GM15510 (cell line): ENCODE data around the gene ST6GALNAC3.

ENCODE experiments used
- POLR2A ChIP-seq: IDR thresholded peaks from 3 replicates; pipeline ENCODE4 v1.6.1; 2011; ENCODE audit warnings: borderline replicate concordance; ENCODE audit not compliant: insufficient read length; ENCODE audit errors: extremely low read depth

The ST6GALNAC3 gene

GRCh38 chr1:76601465-76601864, 526.9 kb downstream of the ST6GALNAC3 start:
- no peak for TF ChIP-seq POLR2A

- TF ChIP-seq POLR2A: no peak
These were observed 533.2 kb downstream of the ST6GALNAC3 start for GRCh38 chr1:76607717-76608116.

- no peak for TF ChIP-seq POLR2A
These were observed 537.4 kb downstream of the ST6GALNAC3 start for GRCh38 chr1:76611770-76612445.

- no peak for TF ChIP-seq POLR2A
These were observed 539.3 kb downstream of the ST6GALNAC3 start for GRCh38 chr1:76613886-76614285.

- no peak for TF ChIP-seq POLR2A
These were observed 540.9 kb downstream of the ST6GALNAC3 start for GRCh38 chr1:76615253-76616035.

GRCh38 chr1:76620371-76620770, 545.8 kb downstream of the ST6GALNAC3 start:
- no peak for TF ChIP-seq POLR2A

- no peak for TF ChIP-seq POLR2A
These were observed 548.4 kb downstream of the ST6GALNAC3 start for GRCh38 chr1:76622774-76623528.

GRCh38 chr1:76625886-76626678, 551.5 kb downstream of the ST6GALNAC3 start:
- TF ChIP-seq POLR2A: no peak

GRCh38 chr1:76627498-76627897, 553.0 kb downstream of the ST6GALNAC3 start:
- no peak for TF ChIP-seq POLR2A

- TF ChIP-seq POLR2A: no peak
These were observed 553.4 kb downstream of the ST6GALNAC3 start for GRCh38 chr1:76627901-76628300.

GRCh38 chr1:76632136-76632535, 557.6 kb downstream of the ST6GALNAC3 start:
- TF ChIP-seq POLR2A: no peak

GRCh38 chr1:76635784-76636183, 561.2 kb downstream of the ST6GALNAC3 start:
- TF ChIP-seq POLR2A: no peak

- TF ChIP-seq POLR2A: no peak
These were observed 564.6 kb downstream of the ST6GALNAC3 start for GRCh38 chr1:76639181-76639580.

- no peak for TF ChIP-seq POLR2A
These were observed 565.5 kb downstream of the ST6GALNAC3 start for GRCh38 chr1:76640092-76640491.

GRCh38 chr1:76640723-76641122, 566.2 kb downstream of the ST6GALNAC3 start:
- TF ChIP-seq POLR2A: no peak

- TF ChIP-seq POLR2A: no peak
These were observed 569.6 kb downstream of the ST6GALNAC3 start for GRCh38 chr1:76644139-76644538.

- no peak for TF ChIP-seq POLR2A
These were observed 583.1 kb downstream of the ST6GALNAC3 start for GRCh38 chr1:76657623-76658022.
